ENCODE measurements around the gene MGAT5B.

DNA sequence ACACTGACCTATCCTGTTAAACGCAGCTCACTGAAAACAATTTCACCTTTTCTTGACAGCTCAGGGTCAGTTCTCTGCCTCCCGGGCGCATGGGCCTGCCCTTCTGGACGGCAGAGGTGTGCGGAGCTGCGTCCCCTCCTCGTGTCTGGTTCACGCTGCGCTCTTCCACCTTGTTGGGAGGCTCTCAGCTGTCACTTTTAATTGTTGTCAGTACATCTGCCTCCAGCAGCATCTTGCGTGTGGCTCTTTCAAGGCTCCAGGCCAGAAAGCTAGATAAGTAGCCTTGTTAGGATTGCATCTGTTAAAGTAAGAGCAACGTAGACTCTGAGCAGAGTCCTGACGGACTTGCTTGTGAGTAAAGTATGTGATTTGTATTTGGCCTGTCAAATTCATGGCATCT lies 59.4 kb downstream of the MGAT5B start:
- TF ChIP-seq HMG20A (CRISPR knock-in tag; IDR thresholded peaks at IDR 0.05; ENCODE audit: borderline replicate concordance) = no peak
- TF ChIP-seq ZNF12 (CRISPR knock-in tag; IDR thresholded peaks at IDR 0.05) = no peak
- TF ChIP-seq HDAC2 (CRISPR knock-in tag; IDR thresholded peaks at IDR 0.05) = no peak
- no peak for TF ChIP-seq EZH2 (conservative IDR thresholded peaks at IDR 0.05; ENCODE audit: low read depth, low read length)

Data from HepG2 (cell line).